Measurements from ENCODE around the gene CLK4. TPM values are rescaled to one million over a fixed set of nuclear protein-coding genes. Genes with fewer than 3 reads are reported as not detected.

CLK4 gene
- total and polyA plus RNA-seq, 2 of the 8 experiments (the other 6 are each of a cell fraction or from before 2014, with no cell fraction given) = 8.1 to 12.6 TPM

DNA sequence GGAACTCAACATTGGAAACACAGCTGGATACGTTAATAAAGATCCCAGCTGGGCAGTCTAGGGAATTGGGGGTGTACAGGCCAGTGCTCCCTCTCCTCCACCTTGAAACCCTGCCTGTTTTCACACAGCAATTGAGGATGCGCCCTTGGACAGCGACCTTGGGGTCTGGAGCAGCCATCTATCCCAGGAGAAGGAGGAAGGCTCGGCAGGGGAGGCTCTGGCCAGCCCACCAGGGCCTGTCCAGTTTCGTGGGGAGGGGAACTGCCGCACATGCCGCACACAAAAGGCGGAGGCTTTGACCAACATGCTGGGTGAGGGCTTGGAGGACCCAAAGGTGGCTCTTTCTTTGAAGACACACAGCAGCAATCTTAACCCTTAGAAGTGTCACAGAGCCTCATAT lies 38.1 kb downstream of the CLK4 start:
- Histone ChIP-seq H3K4me2 (ENCODE audit: insufficient read depth in 1 of 2, low read depth in 2 of 2, low read length in 2 of 2) (peak overlapping the region; percentile 91 to 97), H2AFZ (ENCODE audit: low read length) (no peak overlapping the region), H3K14ac (ENCODE audit: insufficient read length) (no peak overlapping the region)

More for the DNA sequence above, 38.1 kb downstream of the CLK4 start:
- Histone ChIP-seq H3K56ac (replicated peaks; ENCODE audit: insufficient read length, low read depth, low read length) (no peak overlapping the region), H3K4ac (replicated peaks; ENCODE audit: insufficient read length, low read depth, low read length) (no peak overlapping the region), H3K18ac (ENCODE audit: extremely low read depth, low read length) (0 out of 2 replicates have a peak overlapping the region, but pooled peaks have one; percentile 21), H3K27me3 (replicated peaks in 1 of 4; ENCODE audit: control insufficient read depth in 3 of 4, extremely low read depth in 1 of 4, insufficient read depth in 3 of 4, low read length in 3 of 4) (peaks cover 13 to 28% (median 22%) of the 10 kb centered on the region in 4 experiments), H4K91ac (replicated peaks; ENCODE audit: insufficient read length, low read length) (no peak overlapping the region), H3K4me1 (replicated peaks in 1 of 4; ENCODE audit: control insufficient read depth in 3 of 4, insufficient read depth in 4 of 4, low read length in 3 of 4) (peaks cover 5 to 8% (median 7%) of the 10 kb centered on the region in 4 experiments), H3K23me2 (ENCODE audit: low read depth, low read length) (peaks cover 12% of the 10 kb centered on the region; the same call in 1 of the 2 replicates), H2BK20ac (ENCODE audit: low read length) (no peak overlapping the region), H3K4me3 (ENCODE audit: extremely low read depth in 1 of 4, insufficient read depth in 2 of 4, low read depth in 3 of 4, low read length in 4 of 4) (peak overlapping the region; percentile 32 to 68 (median 57); a peak in 7 of 8 replicates), H2BK12ac (ENCODE audit: low read depth, low read length) (peak overlapping the region; percentile 76), H2AK5ac (ENCODE audit: low read depth, low read length) (0 out of 2 replicates have a peak overlapping the region, but pooled peaks have one; percentile 14), H4K8ac (ENCODE audit: extremely low read depth, insufficient read depth, low read length) (no peak overlapping the region), H4K20me1 (replicated peaks in 1 of 2; ENCODE audit: control insufficient read depth in 1 of 2, insufficient read depth in 2 of 2, low read length in 2 of 2) (peaks cover 0 to 3% of the 10 kb centered on the region in 2 experiments), H2BK5ac (ENCODE audit: low read depth, low read length) (peak overlapping the region; percentile 47; the same call in 1 of the 2 replicates), H3K79me2 (ENCODE audit: control insufficient read depth in 1 of 2, insufficient read depth in 2 of 2, low read length in 2 of 2) (no peaks in the 10 kb centered on the region), H3K9me3 (ENCODE audit: insufficient read depth in 2 of 2, low read depth in 1 of 2, low read length in 1 of 2) (peaks cover 2 to 3% of the 10 kb centered on the region in 2 experiments; a peak in 2 of 4 replicates), H4K5ac (ENCODE audit: insufficient read length, low read depth, low read length) (no peak overlapping the region), H2BK120ac (replicated peaks; ENCODE audit: low read depth, low read length) (no peak overlapping the region), H3K23ac (ENCODE audit: insufficient read length) (no peak overlapping the region), H3K27ac (ENCODE audit: low read depth, low read length) (no peak overlapping the region), H3K36me3 (ENCODE audit: control insufficient read depth in 2 of 4, insufficient read depth in 4 of 4, low read length in 3 of 4) (no peaks in the 10 kb centered on the region), H2BK15ac (ENCODE audit: low read length) (peak overlapping the region; percentile 73; the same call in 1 of the 2 replicates), H3K79me1 (ENCODE audit: low read depth, low read length) (no peaks in the 10 kb centered on the region), H3K9ac (replicated peaks in 1 of 4; ENCODE audit: extremely low read depth in 1 of 4, low read depth in 3 of 4, low read length in 3 of 4) (no peak overlapping the region)
- DNase-seq (ENCODE audit: low read depth in 1 of 2, low spot score in 2 of 2) (peak in 1 of 2 experiments; percentile 50), FAIRE-seq (no peak)
- TF ChIP-seq POLR2A (IDR thresholded peaks at IDR 0.05; ENCODE audit: control extremely low read depth in 1 of 2, low read depth in 2 of 2, low read length in 2 of 2) = no peak
- TF ChIP-seq, protein P1, sequence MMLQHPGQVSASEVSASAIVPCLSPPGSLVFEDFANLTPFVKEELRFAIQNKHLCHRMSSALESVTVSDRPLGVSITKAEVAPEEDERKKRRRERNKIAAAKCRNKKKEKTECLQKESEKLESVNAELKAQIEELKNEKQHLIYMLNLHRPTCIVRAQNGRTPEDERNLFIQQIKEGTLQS (IDR thresholded peaks at IDR 0.05; ENCODE audit: insufficient read depth, low read depth, low read length) = no peak
- no peak for TF ChIP-seq RAD21 (IDR thresholded peaks at IDR 0.05 in 1 of 2, conservative IDR thresholded peaks at IDR 0.05 in 1 of 2; ENCODE audit: low read depth in 2 of 2, low read length in 2 of 2)
- TF ChIP-seq TEAD4 (IDR thresholded peaks at IDR 0.05; ENCODE audit: low read depth, low read length) = no peak
- no peak for TF ChIP-seq SIN3A (conservative IDR thresholded peaks at IDR 0.05 in 1 of 2, IDR thresholded peaks at IDR 0.05 in 1 of 2; ENCODE audit: low read depth in 1 of 2, low read length in 2 of 2)
- no peak for TF ChIP-seq POLR2AphosphoS5 (IDR thresholded peaks at IDR 0.05; ENCODE audit: low read depth, low read length)
- TF ChIP-seq EGR1 (IDR thresholded peaks at IDR 0.05; ENCODE audit: borderline replicate concordance, low read depth, low read length) = no peak
- no peak for TF ChIP-seq YY1 (IDR thresholded peaks at IDR 0.05; ENCODE audit: low read depth, low read length)
- TF ChIP-seq SRF (IDR thresholded peaks at IDR 0.05; ENCODE audit: low read depth, low read length) = no peak
- no peak for TF ChIP-seq NRF1 (IDR thresholded peaks at IDR 0.05; ENCODE audit: low read depth, low read length)
- TF ChIP-seq KDM1A (IDR thresholded peaks at IDR 0.05; ENCODE audit: borderline replicate concordance, low read length) = no peak
- ChIA-PET CTCF (ENCODE audit: partially characterized antibody) (interaction anchor here (0.6 to 9.5 kb wide), 9 partner anchors 10 to 342 kb away, joined by 3 to 131 read pairs (median 4); no protein-coding TSS in a partner anchor), POLR2A (ENCODE audit: partially characterized antibody) (interaction anchor here (2.5 to 3.0 kb wide), 3 partner anchors 11 to 36 kb away, joined by 5 to 13 read pairs (median 11); partner anchors contain the start of gene CLK4)
- 68% methylated on average over 8 of the region's 8 CpGs; no CpG with 5 or more reads in 1 of the 2 experiments for WGBS, 2 experiments (ENCODE audit: extremely low coverage in 1 of 2, insufficient coverage in 1 of 2, insufficient read length in 1 of 2, insufficient replicate concordance in 2 of 2, low coverage in 1 of 2, low lambda C conversion rate in 2 of 2, missing lambda C conversion rate in 1 of 2)

Measured in H1 (cell line).